ENCODE results near the gene UAP1L1.
"Not testable (repeated sequence)": the region's sequence is repeated elsewhere in the genome, so short reads cannot be mapped to it uniquely, and the experiment has no call there.

UAP1L1 gene, protein sequence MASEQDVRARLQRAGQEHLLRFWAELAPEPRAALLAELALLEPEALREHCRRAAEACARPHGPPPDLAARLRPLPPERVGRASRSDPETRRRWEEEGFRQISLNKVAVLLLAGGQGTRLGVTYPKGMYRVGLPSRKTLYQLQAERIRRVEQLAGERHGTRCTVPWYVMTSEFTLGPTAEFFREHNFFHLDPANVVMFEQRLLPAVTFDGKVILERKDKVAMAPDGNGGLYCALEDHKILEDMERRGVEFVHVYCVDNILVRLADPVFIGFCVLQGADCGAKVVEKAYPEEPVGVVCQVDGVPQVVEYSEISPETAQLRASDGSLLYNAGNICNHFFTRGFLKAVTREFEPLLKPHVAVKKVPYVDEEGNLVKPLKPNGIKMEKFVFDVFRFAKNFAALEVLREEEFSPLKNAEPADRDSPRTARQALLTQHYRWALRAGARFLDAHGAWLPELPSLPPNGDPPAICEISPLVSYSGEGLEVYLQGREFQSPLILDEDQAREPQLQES

DNA sequence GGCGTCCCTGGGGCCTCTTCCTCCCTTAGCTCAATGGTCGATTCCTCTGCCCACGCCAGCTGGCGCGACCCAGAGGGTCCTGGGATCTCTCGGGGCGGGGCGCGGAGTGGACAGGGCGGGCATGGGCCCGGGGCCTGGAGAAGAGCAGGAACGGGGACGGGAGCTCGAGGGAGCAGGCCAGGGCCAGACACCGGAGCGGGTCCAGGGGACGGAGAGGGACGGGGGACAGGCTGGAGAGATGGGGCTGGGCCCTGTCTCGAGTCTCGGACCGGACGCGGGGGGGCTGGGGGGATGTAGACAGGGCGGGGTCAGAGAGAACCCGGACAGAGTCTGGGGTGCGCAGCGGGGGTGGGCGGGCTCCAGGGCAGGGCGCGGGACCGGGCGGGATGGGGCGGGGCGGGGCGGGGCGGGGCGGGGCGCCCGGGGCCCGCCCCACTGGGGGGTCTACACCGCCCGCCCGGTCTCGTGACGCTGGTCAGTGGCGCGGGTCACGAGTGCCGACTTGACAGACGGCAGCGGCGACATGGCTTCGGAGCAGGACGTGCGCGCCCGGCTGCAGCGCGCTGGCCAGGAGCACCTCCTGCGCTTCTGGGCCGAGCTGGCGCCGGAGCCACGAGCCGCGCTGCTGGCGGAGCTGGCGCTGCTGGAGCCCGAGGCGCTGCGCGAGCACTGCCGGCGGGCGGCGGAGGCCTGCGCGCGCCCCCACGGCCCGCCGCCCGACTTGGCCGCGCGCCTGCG is at the start of gene UAP1L1:
UAP1L1 (plus strand) TSS at position 508 of the 738 bp plus-strand sequence; CDS start at position 524, 16 bp downstream.
- peak; percentile 37 for DNase-seq (ENCODE audit: low read depth)

DNA sequence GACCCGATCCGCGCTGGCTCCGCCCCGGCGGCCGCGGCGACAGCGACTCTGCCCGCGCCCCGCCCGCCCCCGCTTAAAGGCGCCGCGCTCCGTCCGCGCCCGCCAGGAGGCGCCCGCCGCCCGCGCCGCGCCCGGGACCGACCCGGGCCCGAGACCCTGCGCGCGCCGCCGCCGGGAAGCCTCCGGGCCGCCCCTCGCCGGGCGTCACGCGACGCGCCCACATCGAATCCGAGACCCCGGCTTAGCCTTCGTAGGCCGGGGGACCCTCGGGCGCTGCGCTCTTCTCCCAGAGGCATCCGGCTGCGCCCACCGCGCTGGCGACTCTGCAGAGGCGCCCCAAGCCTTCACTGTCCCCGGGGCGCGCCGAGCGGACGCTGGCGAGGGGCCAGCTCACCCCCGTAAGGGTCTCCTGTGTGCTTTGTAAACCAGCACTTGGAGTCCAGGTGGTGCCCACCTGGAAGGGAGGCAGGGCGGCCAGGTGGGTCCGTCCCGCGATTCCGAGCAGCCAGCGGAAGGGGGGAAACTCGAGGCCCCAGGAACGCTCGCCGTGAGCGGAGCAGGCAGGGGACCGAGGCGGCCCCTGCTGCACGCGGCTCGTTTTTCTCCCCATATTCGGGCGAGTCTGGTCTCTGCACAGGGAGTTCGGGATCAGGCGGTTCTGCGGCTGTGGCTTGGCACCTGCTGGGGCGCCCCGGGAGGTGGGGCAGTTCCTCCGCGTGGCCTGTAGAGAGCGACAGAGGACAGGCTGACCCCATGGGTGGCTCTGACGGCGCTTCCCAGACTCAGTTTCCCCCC is 48.9 kb upstream of the UAP1L1 start:
- DNase-seq (ENCODE audit: low read depth): peak; percentile 49

DNA sequence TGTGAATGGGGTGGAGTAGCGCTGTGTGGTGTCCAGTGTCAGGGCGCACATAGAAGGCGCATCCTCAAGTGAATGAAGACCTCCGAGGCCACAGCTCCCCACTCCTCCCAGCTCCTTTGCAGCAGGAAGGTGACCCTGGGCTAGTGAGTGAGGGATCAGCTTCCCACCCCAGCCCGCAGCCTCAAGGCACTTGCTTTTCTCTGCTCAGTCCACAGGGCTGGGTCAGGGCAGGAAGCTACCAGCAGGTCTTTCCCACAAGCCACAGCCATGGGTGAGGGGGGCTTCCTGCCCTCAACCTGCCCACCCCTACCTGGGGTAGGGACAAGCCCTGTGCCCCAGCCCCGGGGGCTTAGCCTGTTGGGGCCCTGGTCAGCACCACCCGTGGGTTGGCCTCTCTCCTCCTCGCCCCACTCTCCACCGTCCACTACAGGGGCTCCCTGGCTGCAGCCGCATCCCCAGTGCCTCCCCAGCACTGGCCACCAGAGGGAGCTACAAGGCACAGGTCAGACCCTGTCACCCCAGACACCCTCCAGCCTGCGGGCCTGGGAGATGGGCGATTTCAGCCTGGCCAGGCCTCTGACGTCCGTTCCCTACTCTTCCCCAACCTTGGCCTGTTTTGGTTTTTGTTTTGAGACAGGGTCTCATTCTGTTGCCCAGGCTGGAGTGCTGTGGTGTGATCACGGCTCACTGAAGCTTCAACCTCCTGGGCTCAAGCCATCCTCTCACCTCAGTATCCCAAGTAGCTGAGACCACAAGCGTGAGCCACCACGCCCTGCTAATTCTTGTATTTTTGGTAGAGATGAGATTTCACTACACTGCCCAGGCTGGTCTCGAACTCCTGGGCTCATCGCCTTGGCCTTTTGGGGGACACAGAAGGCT is 48.0 kb upstream of the UAP1L1 start:
- peak; percentile 48 for DNase-seq (ENCODE audit: low read depth)

GRCh38 chr9:137030006-137030405 is 47.3 kb upstream of the UAP1L1 start:
- DNase-seq (ENCODE audit: low read depth): no peak

- DNase-seq (ENCODE audit: low read depth): no peak
Observed at GRCh38 chr9:137030538-137031527, 46.5 kb upstream of the UAP1L1 start.

DNA sequence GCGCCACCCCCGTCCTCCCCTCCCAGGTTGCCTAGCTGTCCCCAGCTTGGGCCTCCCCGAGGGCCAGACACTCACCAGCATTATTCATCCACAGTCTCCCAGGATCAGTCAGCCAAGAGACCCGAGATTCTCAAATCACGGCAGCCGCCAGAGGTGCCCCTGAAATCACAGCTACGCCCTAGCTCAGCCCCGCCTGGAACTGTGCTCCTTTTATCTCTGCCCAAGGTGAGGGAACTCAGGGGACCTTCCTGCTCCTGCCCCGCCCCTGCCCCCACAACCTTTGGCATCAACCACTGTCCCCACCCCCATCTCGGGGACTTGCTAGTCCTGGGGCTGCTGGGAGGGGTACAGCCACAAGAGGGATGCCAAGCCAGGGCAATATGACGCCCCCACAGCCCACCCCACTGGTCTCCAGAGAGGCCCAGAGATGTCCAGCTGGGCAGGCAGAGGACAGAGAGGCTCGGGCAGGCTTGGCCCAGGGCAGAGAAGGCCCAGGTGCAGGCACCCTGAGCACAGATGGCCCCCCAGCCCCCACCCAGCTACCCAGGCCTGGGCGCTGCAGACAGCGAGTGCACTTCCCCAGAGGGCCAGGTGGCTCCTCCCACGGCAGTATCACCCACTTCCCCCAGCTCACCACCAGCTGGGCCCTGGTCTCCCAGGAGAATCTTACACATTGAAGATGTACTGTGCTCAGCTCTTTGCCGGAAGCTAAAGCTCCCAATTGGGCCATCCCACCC is 45.2 kb upstream of the UAP1L1 start, which contains the start of gene FUT7:
FUT7 (minus strand) TSS at position 185 of the 737 bp plus-strand sequence; CDS start at position 88, 97 bp downstream.
- no peak for DNase-seq (ENCODE audit: low read depth)

- no peak for DNase-seq (ENCODE audit: low read depth)
Observed at GRCh38 chr9:137032858-137033257, 44.5 kb upstream of the UAP1L1 start.

DNA sequence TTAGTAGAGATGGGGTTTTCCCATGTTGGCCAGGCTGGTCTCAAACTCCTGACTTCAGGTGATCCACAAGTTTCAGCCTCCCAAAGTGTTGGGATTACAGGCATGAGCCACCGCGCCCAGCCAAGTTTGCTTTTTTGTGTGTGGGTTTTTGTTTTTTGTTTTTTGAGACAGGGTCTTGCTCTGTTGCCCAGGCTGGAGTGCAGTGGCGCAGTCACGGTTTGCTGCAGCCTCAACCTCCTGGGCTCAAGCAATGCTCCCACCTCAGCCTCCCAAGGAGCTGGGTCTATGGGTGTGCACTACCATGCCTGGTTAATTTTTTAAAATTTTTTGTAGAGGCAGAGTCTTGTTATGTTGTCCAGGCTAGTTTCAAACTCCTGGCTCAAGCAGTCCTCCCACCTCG is 43.8 kb upstream of the UAP1L1 start:
- DNase-seq (ENCODE audit: low read depth): not testable (repeated sequence)

- DNase-seq (ENCODE audit: low read depth): no peak
Observed at GRCh38 chr9:137034039-137034708, 43.1 kb upstream of the UAP1L1 start.

DNA sequence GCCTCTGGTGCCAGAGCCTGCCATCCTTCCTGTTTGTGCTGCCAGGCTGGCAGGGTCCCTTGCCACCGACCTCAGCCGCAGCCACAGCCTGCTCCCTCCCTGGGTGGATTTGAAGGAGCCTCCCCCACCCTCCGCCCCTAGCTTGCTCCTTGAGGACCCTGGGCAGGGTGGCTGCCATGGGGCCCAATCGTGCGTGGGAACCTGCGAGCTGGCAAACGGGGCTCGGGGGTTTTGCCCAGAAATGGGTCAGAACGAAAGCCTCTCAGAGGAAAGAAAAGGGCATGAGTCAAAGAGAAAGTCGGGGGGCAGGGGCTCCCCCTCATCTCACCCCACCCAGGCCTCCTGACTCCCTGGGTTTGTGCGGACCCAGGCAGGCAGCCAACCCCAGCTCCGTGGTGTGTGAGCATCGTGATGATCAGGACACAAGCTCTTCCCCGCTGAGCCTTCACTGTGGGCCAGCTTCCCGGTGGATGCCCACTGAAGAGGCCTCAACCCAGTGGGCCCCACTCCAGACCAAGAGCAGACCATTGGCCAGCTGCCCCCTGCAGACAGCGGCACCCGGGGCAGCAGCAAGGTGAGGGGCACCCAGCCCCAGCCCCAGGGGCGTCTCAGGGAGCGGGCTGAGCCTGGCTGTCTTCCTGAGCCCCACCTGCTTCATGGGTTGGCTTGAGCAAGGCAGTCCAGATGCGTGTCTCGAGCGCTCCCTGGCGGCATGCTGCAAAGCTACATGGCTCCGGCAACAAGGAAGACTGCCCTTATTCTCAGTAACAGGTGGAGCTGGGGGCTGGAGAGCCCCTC is 42.4 kb upstream of the UAP1L1 start:
- DNase-seq (ENCODE audit: low read depth): peak; percentile 73

GRCh38 chr9:137035507-137035834 is 41.8 kb upstream of the UAP1L1 start:
- DNase-seq (ENCODE audit: low read depth): no peak

- DNase-seq (ENCODE audit: low read depth): no peak
Observed at GRCh38 chr9:137035937-137036336, 41.4 kb upstream of the UAP1L1 start.

DNA sequence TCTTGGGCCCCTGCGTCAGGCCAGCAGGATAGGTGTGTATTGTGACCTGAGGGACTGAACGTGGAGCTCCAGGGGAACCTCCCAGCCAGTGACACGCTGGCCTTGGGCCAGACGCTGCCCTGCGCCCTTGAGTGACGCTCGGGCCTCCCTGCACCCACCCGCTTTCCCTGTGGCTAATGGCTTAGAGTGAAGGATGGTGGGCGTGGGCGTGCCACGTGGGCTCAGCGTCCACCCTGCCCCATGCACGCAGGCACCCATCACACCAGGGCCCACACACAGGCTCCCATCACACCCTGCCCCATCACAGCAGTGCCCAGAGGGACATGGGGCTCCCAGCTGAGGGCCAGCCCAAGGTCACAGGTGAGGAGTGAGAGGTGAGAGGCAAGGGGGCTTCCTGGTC is 40.3 kb upstream of the UAP1L1 start:
- DNase-seq (ENCODE audit: low read depth): no peak

- DNase-seq (ENCODE audit: low read depth): no peak
Observed at GRCh38 chr9:137037483-137037882, 39.8 kb upstream of the UAP1L1 start.

- no peak for DNase-seq (ENCODE audit: low read depth)
Observed at GRCh38 chr9:137038916-137039315, 38.4 kb upstream of the UAP1L1 start.

DNA sequence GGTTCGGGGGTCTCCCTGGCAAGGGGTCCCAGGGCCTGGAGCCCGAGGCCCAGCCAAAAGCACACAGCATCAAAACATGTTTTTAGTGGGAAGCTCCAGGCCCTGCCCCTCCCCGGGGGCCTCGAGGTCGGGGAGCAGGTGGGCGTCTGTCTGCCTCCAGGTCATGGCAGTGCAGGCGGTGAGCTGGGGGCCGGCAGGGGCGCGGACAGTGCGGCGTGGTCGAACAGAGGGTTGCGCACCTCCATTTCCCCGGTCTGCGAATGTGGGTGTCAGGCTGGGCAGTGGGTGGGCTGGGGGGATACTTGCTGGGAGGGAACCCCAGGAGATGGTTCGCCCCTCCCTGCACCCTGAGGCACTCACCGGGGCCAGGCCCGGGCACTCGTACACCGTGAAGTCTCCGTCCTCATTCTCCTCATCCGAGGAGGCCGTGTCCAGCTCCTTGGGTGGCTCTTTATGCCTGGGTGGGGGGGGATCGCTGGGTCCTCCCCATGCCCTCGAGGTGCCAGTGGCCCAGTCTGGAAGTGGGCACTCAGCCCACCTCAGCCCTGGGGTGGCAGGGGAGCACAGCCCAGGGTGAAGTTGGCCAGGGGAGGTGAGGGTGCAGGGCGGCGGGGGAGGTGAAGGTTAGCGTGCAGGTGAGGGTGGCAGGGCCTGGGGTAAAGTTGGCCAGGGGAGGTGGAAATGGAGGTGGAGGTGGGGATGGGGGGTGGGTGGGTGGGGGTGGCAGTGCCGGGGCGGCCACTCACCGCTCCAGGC is 37.5 kb upstream of the UAP1L1 start:
- no peak for DNase-seq (ENCODE audit: low read depth)

DNA sequence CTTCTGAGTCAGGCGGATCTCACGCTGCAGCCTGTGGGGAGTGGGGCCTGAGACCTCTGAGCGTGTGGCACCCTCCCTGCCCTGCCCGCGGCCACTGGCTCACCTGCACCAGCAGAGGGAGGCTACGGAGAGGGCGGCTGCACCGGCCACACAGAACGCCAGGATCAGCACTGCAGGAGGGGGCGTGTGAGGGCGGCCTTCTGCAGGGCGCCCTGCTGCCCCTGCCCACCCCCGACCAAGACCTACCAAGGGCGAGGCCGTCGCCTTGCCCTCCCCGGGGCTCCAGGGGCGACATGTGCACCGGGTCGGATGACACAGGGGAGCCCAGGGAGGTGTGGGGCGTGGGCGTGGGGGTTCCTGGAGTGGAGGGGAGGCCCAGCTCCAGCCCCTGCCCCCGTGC is 36.7 kb upstream of the UAP1L1 start:
- DNase-seq (ENCODE audit: low read depth): no peak
